GM19463 (cell line): ENCODE results near the gene SEC24A.
"Not testable (repeated sequence)": the region's sequence is repeated elsewhere in the genome, so short reads cannot be mapped to it uniquely, and the experiment has no call there.

Experiments
- ATAC-seq: cut with Tn5 transposase; IDR thresholded peaks from one replicate; pipeline ENCODE4 v1.9.1; 2021; ENCODE audit warnings: mild to moderate bottlenecking, moderate library complexity; ENCODE audit not compliant: unreplicated experiment

Gene SEC24A

DNA sequence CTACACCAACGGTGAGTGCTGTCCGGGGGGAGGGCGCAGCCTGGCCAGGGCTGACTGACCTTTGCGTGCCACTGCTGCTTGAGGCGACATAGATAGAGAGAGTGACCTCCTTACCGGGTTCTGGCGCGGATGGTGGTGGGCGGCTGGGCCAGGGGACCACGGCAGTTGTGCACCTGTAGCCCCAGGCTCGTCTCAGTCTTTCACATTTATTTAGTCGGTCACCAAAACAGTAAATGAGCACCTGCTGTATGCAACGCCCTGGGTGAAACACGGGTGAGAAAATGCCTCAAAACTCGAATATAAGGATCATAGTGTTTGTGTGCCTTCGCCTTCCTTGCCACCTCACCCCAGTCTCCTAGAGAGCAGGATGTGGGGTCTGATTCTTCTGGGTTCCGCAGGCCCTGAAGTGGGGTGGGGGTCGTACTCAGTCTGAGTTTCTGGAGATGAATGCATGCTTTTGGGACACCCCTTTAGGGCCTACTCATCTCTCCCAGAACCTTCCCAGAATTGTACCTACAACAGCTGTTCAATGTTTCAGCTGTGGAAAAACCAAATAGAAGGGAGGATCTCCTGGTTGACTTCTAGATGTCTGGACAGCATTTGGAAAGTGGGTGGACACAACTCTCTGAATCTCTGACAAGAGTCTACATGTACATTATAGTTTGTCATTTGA, 714 bp downstream of the SEC24A start:
- ATAC-seq: peak; percentile 3

DNA sequence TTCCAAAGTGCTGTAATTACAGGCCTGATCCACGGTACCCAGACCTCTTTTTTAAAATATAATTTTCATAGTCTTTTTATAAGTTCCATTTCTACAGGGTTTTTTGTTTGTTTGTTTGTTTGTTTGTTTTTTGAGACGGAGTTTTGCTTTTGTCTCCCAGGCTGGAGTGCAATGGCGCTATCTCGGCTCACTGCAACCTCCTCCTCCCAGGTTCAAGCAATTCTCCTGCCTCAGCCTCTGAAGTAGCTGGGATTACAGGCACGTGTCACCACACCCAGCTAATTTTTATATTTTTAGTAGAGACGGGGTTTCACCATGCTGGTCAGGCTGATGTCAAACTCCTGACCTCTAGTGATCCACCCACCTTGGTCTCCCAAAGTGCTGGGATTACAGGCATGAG, 2.1 kb downstream of the SEC24A start:
- ATAC-seq: not testable (repeated sequence)

DNA sequence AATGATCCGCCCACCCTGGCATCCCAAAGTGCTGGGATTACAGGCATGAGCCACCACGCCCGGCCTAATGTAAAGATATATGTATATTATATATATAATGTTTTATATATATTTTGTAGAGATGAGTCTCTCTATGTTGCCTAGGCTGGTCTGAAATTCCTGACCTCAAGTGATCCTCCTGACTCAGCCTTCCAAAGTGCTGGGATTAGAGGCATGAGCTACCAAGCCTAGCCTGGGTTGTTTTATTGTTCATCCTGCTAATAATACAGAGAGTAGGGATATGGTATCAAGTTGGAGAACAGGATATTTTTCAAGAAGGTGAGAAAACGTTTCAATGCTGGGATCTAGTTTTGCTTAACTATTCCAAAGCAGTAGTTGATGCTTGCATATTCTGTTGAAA, 2.9 kb downstream of the SEC24A start:
- ATAC-seq: no peak

DNA sequence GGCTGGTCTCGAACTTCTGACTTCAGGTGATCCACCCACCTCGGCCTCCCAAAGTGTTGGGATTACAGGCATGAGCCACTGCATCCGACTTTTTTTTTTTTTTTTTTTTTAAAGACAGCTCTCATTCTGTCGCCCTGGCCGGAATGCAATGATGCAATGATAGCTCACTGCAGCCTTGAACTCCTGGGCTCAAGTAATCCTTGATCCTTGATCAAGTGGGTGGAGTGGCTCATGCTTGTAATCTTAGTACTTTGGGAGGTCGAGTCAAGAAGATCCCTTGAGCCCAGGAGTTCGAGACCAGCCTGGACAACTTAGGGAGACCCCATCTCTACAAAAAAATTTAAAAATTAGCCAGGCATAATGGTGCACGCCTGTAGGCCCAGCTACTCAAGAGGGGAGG, 8.1 kb downstream of the SEC24A start:
- no peak for ATAC-seq

DNA sequence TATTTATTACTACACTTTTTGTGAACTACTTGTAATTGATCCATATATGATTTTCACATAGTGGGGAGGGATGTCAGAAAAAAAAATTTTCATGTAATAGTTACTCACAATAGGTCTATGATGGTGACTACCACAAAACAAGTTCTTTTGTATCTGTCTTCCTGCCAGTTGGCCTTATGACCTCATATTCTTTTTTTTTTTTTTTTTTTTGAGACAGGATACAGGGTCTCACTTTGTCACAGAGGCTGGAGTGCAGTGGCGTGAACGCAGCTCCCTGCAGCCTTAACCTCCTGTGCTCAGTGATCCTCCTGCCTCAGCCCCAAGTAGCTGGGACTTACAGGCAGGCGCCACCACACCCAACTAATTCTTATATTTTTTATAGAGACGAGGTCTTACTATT, 10.9 kb downstream of the SEC24A start:
- no peak for ATAC-seq

DNA sequence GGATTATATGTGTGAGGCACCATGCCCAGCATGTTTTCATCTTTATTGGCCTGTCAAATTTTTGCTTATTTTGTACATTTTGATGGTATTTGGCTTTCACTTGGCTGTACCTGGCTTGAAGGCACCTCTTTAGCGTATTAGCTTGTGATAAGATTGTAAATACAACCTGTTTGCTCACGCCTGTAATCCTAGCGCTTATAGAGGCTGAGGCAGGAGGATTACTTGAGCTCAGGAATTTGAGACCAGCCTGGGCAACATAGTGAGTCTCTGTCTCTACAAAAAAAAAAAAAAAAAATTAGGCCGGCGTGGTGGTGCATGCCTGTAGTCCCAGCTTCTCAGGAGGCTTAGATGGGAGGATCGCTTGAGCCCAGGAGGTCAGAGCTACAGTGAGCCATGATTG, 11.3 kb downstream of the SEC24A start:
- ATAC-seq: no peak

DNA sequence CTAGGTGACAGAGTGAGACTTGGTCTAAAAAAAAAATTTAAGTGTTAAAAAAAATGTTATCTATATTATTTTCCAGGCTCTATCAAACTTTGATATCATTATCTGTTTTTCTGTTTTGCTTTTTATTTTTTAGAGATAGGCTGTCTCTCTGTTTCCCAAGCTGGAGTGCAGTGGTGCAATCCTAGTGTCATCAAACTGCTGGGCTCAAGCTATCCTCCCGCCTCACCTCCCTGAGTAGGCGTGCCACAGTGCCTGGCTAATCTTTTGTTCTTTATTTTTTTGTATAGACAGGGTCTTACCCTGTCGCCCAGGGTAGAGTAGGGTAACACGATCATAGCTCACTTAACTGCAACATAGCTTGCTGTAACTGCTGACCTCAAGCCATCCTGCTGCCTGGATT, 14.4 kb downstream of the SEC24A start:
- no peak for ATAC-seq

DNA sequence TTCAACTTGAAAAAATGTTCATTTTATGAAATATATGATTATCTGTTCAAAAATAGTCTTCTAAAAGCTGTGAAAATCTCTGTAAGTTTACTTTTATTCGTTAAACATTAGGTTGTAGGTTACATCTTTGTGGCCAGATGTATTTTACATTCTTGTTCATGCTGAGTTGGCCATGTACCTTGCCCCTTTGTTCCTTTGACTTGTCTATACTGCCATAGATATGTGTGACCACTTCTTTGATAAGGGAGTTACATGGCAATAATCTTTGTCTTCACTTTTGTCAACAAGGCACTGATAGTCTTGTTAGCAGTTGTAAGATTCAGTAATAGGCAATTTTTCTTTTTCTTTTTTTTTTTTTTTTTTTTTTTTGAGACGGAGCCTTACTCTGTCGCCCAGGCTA, 15.9 kb downstream of the SEC24A start:
- no peak for ATAC-seq

DNA sequence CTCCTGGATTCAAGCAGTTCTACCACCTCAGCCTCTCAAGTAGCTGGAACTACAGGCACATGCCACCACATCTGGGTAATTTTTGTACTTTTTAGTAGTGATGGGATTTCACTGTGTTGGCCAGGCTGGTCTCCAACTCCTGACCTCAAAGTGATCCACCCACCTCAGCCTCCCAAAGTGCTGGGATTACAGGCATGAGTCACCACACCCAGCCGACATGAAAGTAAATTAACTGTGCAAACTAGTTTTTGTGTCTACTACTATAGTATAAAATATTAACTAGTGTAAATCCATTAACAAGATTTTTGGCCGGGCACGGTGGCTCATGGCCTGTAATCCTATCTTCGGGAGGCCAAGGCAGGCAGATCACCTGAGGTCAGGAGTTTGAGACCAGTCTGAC, 25.0 kb downstream of the SEC24A start:
- ATAC-seq: not testable (repeated sequence)

DNA sequence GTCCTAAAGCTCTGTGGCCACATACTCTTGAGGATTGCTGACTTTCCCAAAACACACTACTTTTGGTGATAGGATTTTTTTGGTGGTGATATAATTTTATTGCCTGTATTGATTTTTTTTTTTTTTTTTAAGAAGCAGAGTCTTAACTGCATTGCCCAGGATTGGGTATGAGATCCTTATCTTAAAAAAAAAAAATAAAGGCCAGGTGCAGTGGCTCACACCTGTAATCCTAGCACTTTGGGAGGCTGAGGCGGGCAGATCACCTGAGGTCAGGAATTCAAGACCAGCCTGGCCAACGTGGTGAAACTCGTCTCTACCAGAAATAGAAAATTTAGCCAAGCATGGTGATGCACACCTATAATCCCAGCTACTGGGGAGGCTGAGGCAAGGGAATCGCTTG, 28.8 kb downstream of the SEC24A start:
- ATAC-seq: not testable (repeated sequence)

DNA sequence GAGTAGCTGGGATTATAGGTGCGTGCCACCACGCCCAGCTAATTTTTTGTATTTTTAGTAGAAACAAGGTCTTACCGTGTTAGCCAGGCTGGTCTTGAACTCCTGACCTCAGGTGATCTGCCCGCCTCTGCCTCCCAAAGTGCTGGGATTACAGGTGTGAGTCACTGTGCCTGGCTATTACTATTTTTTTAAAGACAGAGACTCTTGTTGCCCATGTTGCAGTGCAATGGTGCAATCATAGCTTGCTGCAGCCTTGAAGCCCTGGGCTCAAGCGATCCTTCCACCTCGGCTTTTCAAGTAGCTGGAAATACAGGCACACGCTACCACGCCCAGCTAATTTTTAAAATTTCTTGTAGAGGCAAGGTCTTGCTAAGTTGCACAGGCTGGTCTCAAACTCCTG, 41.6 kb downstream of the SEC24A start:
- ATAC-seq: not testable (repeated sequence)

DNA sequence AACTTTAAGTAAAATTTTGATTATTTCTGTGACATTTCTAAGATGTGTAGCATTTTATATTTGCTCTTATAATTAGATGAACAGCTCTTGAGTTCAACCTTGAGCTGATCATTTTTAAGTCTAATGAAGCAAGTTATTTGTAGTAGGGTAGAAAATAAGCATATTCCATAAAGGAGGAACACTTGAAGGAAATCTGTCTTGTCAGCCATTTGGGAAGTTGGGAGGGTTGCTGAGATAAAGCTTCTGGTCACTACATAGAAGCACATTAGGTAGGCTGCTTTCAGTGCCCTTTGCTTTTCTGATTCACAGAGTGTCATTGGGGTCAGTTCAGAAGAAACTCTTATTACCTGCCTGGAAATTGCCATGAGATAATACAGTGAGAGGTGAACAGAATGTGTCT, 44.1 kb downstream of the SEC24A start:
- ATAC-seq: no peak

DNA sequence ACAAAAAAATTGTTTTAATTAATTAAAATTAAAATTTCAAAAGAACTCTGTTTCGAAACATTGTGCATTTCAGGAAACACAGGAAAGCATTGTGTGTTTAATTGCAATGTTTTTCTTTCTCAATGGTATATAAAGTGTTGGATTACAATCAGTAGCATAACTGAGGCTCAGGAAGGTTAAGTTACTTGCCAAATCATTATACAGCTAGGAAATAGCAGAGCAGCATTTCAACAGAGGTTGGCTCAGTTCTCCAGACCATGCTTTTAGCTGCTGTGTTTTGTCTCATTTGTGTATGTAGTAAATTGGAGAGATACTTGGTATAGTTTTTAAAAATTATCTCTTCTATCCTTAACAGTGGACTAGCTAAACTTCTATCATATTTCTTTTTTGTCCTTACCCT, 59.7 kb downstream of the SEC24A start:
- ATAC-seq: no peak

DNA sequence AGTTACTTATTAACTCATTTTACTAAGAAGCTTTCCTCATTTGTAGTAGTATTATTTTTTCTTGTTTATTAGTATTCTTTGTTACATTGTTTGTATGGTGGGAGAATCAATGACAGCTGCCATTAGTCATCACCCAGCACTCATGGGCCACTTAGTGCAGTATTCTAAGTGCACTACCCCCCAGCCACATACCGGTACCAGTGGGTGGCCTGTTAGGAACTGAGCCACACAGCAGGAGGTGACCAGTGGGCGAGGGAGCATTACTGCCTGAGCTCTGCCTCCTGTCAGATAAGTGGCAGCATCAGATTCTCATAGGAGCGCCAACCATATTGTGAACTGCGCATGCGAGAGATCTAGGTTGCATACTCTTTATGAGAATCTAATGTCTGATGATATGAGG, 65.5 kb downstream of the SEC24A start:
- ATAC-seq: no peak

DNA sequence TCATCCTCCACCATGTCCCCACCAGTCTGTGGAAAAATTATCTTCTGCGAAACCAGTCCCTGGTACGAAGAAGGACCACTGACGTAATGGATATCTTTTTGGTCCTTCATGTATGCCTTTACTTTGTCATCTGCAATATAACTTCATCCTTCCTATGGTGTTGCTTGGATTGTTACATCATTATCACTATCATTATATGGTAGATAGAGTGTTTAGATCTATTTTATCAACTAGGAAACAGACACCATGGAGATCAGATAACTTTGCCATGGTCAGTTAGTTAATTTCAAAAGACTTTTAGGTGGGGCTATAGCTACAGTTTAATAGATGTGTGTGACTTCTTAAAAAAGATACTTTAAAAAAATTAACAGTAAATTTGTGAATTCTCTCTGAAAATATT, 66.0 kb downstream of the SEC24A start:
- no peak for ATAC-seq

DNA sequence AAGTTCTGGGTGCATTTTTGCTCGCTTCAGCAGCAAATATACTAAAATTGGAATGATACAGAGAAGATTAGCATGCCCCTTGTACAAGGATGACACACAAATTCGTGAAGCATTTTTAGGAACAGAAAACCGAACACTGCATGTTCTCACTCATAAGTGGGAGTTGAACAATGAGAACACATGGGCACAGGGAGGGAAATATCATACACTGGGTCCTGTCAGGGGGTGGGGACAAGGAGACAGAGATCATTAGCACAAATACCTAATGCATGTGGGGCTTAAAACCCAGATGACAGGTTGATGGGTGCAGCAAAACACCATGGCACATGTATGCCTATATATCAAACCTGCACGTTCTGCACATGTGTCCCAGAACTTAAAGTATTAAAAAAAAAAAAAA, 66.9 kb downstream of the SEC24A start:
- ATAC-seq: not testable (repeated sequence)

DNA sequence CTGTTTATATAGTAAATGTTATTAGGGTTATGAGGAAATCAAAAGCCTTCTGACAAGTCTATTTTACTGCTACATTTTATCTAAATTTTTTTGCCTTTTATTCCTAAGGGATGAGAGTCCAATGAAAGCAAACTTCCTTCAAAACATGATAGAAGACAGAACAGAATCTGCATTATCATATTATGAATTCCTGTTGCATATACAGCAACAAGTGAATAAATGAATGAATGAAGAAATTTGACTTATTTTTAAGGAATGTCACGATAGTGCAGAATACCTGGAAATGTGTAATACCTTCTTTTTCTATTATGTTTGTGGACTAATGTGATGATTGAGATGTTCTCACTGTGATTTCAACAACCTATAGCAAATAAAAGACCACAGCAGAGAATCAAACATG, 76.3 kb downstream of the SEC24A start:
- ATAC-seq: no peak

DNA sequence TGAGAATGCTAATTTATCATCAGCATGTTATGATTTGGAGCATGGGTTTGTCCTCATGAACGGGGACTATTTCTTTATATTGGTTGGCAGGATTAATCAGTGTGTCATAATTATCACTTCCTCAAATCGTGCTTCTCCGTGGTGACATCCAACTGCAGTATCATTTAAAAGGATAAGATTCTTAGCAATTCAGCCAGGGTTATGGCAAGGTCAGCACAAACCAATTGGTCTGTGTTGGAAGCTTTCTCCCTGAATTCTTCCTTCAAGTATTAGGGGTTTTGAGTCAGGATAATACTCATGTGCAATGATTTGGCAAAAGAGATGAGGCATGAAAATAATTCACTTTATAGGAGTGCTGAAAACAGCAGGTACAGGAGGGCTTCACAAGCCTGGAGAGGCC, 84.2 kb downstream of the SEC24A start:
- ATAC-seq: no peak

DNA sequence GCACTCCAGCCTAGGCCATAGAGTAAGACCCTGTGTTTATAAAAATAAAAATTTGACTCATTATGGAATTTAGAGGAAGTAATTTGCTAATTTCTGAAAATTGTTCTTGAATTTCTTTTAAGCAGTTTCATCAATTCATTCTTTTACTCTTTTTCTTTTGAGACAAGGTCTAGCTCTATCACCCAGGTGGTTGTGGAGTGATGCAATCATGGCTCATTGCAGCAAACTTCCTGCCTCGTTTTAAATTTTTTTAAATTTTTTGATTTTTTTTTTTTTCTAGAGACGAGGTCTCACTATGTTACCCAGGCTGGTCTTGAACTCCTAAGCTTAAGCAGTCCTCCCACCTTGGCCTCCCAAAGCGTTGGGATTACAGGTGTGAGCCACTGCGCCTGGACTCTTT, 86.7 kb downstream of the SEC24A start:
- ATAC-seq: no peak

DNA sequence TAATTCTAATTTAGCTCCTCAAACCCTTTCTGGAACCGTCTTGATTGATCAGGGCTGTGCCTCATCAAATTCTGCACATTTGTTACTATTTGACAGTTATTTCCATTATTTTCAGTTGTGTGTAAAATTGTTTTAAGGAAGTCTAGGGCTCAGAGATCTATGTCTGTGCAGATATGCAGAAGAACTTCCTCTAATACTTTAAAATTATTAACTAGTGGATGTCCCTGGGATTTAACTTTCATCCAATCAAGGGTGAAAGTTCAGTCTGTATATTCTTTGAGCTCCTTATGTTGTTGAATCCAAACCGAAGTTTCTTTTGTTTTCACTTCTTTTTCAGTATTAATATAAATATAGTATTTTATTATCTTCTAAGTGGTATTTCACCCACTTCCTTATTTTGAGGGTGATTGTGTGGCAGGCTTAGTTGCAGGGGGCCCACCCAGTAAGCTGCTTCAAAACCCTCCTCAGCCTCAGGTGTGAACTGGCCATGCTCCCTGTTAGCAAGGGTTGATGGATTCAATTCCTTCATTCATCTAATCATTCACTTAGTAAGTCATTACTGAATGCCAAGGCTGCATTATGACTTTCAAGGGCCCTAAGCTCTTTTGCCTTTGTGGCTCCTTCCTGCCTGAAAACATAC, 87.7 kb downstream of the SEC24A start:
- no peak for ATAC-seq

DNA sequence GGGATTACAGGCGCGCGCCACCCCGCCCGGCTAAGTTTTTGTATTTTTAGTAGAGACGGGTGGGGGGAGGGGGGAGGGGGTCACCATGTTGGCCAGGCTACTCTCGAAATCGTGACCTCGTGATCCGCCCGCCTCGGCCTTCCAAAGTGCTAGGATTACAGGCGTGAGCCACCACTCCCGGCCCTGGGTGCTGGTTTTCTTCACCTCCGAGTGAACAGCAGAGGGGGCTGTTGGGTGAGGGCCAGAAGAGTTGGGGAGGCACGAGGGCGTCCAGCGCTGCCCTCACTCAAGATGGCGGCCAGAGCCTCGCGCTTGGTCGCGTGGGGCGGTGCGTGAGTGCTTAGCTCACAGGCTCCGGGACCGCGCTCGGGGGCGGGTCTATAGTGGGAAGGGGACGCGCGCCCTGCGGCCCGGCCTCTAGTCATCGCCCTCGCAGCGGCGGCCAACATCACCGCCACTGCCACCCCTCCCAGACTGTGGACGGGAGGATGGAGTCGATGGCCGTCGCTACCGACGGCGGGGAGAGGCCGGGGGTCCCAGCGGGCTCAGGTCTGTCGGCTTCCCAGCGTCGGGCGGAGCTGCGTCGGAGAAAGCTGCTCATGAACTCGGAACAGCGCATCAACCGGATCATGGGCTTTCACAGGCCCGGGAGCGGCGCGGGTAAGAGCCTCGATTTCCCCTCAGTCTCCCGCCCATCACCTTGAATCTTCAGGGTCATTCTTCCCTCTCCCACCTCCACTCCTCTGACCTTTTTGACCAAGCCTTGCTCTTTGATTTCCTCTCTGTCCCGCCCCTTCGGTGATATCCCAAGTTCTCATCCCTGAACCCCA, 89.8 kb downstream of the SEC24A start, which contains the start of gene CAMLG:
TSS of gene CAMLG (plus strand) at position 416 of the 830 bp plus-strand sequence. CDS start at position 489, 73 bp downstream.
- ATAC-seq: peak; percentile 98
